GM19397 (cell line): ENCODE results near the gene DTNB.

Experiments
- ATAC-seq: cut with Tn5 transposase; IDR thresholded peaks from one replicate; pipeline ENCODE4 v1.9.1; 2021; ENCODE audit warnings: mild to moderate bottlenecking, moderate library complexity; ENCODE audit not compliant: unreplicated experiment

Gene DTNB

GRCh38 chr2:25473758-25474340 is 199.5 kb downstream of the DTNB start:
- no peak for ATAC-seq

DNA sequence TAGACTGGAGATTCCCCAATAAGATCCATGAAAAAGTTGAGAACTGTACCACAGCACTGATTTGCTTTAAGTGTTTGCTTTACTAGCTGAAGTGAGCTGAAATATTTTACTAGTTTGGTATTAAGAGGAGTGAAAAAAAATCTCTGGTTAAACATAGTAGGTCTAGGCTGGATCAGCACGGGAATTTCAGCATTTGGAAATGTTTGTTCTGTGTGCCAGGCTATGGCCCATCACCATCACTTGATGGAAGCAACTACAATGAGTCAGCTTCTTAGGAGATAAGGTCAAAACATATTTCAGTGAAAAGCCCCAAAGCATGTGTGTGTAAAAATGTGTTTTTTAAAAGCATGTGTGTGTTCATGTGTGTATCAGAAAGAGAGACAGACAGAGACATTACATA is 200.2 kb downstream of the DTNB start:
- no peak for ATAC-seq

DNA sequence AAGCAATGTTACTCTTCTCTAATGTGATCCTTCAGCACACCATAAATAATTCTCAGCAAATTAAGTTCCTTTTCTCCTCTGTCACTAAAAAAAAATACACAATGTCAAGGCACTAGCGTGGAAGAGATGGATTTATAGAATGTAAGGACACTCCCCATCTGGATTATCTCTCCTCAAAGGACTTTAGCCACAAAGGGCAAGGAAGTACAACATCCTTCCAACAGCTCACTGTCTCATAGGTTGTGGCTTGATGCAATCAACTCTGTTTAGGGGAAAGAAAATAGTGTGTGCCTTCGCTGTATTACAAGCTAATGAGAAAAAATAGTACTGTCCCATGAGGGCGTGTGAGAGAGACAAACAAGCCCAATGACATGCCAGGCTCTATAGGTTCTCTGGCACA is 202.6 kb downstream of the DTNB start:
- ATAC-seq = no peak

DNA sequence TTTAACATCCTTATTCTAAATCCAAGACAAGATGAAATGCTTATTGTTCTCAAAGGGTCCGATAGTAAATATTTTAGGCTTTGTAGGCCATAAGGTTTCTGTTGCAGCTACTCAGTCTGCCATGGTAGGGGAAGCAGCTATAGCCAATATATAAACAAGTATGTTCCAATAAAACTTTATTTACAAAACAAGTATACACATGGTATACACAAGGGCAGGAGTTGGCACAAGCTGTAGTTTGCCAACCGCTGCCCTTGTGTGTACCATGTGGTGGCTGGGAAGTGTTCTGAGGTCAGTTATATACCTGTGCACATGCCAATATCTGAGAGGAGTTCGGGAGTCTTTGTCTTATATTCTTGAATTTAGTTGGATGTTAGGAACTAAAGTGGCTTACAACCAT is 205.6 kb downstream of the DTNB start:
- ATAC-seq = no peak

DNA sequence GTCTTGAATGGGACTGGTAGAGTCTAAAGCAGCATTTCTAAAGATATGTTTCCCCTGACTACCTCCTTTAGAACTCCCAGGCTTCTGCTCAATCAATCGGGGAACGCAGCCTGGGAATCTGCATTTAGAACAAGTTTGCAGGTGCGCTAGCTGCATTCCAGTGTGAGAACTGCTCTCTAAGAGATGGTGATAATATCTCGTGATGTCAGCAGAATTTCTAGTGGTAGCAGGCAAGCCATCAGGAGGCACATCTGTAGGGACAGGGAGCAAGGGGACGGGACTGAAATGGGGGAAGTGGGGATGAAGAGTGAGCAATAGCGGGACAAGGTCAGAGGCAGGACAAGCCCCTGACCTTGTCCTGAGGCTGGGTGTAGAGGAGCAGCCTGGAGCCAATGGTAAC is 211.4 kb downstream of the DTNB start:
- no peak for ATAC-seq

DNA sequence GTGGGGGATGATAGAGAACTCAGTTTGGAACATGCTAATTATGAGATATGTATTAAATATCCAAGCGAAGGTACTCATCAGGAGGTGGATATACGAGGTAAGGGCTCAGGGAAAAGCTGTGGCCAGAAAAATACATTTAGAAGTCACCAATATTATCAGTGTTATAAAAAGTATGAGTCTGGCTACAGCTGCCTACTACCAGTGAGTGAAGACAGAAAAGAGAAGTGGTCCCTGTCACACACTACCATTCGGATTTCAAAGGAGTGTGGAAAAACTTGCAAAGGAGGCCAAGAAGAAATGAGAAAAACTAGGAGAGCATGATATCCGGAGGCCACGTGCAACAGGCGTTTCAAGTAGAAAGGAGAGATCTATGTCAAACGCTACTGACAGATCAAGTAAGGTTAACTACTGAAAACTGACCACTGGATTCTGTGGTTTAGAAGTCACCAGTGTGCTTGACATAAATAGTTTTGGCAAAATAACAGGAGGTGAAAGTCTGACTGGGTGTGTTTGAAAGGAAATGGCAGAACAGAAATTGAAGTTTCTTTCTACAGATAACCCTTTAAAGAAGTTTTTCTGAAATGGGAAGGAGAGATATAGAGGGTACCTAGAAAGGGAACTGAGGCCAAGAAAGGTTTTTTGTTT is 213.0 kb downstream of the DTNB start:
- ATAC-seq = no peak

DNA sequence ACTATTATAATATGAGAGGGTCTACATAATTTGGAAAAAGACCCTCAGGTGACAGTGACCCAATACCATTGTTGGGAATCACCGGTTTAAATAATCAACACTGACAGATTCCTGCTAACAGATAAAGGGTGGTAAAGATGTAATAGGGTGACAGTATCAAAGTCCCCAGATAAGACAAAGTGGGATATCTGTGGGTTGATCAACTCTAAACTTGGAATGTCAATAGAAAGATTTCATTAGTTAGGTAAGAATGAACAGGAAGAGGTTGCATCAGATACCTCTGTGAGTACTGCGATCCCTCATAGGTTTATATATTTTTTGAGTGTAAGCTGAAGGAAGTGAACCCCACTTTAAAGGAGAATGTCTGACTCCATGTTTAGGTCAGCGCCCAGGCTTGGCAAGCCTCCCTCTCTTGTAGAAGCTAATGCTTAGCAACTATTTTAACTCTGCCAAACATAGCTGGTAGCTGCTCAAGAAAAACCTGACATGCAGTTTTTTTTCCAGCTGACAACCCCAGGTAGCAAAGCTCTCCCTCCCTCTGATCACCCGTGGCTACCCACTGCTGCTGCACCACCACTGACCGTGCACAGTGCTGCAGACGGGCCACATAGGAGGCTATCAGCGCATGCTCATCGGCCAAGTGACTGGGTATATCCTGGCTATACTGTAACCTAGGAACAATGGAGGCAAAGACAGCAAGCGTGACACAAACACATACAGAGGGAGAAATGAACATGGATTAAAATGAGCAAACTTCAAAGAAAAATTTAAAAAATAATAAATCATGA is 218.4 kb downstream of the DTNB start:
- ATAC-seq = no peak

DNA sequence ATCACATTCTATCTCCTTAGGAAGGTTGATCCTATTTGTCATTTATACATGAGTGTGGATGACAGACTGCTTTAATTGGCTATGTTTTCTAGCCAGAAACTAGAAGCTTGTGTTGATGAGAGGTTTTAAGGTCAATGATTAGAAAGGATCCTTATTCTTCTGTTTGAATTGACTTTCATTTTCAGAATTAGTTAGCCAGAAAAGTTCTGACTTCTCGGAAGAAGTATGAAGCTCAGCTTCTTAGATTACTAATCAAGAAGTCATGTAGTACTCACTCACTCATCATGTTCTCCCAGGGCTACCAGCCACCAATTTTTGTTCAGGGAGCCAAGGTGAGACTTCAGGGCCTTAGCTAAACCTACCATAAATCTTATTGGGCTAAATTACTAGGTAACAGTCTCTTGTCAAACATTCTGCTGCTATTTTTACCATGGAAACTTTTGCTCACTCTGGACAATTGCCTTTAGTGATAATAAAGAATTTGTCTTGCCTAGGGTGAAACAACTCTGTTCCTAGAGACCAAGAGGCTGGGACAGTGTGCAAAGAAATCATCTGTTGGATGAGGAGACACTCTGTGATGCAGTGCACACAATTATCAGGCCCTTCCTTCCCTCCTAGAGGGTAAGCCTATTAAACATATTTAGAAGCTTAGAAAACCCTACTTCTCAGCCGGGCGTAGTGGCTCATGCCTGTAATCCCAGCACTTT is 220.0 kb downstream of the DTNB start:
- ATAC-seq = no peak

GRCh38 chr2:25448808-25449207 is 224.6 kb downstream of the DTNB start:
- ATAC-seq = no peak

GRCh38 chr2:25447018-25447417 is 226.4 kb downstream of the DTNB start:
- ATAC-seq = no peak

DNA sequence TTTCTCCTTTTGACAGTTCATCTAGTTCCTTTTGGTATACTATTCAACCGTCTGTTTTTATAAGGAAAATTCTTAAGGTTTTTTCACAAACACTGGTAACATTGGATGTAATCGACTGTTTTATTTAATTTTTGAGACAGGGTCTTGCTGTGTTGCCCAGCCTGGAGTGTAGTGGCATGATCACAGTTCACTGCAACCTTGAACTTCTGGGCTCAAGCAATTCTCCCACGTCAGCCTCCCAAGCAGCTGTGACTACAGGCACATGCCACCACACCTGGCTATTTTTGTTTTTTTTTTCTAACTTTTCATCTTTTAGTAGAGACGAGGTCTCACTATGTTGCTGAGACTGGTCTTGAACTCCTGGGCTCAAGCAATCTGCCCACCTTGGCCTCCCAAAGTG is 227.3 kb downstream of the DTNB start:
- no peak for ATAC-seq

- ATAC-seq = no peak
Observed at GRCh38 chr2:25445464-25445863, 227.9 kb downstream of the DTNB start.

DNA sequence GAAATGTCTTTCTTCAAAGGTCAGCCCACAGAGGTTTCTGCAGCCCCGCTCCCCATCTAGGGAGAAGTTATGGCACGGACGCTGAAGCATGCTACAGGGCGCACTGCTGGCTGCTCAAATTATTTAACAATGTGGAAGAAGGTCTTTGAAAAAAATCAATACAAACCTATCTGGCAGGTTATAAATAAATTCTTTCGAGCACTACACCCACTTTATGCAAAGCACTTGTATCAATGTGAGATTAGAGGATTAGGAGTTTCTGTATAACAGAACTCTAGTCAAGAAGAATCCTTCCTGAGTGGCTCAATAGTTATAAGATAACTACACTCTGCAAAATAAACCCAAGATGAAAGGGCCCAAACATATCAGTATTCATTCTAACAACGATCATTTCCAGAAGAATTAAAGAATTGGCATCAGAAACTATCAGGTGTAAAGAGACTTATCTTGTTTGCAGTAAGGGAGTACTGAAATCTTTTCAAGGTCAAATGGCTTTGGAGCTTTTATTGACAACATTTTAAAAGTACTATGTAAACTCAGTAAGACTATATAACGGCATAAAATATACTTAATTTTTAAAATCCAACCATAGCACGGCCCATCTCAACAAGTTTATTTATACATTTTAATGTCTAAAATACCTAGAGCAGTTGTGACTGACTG is 228.6 kb downstream of the DTNB start:
- no peak for ATAC-seq

DNA sequence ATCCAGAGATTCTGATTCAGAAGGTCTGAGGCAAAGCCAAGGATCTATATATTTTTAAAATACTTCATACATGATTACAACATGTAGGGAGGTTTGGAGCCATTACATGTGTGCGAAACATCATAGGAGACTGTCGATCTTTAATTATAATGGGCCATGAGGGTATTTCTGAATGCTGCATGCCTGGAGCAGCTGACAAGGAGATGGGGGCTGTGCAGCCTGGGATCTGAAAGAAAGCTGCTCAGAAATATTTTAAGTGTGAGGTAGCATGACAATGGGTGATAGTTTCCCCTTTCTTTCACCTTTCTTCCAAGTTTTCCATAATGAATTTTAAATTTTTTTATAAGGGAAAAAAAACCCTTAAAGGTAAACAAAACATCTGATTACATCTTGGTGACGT is 229.6 kb downstream of the DTNB start:
- no peak for ATAC-seq

- no peak for ATAC-seq
Observed at GRCh38 chr2:25441353-25441752, 232.0 kb downstream of the DTNB start.

DNA sequence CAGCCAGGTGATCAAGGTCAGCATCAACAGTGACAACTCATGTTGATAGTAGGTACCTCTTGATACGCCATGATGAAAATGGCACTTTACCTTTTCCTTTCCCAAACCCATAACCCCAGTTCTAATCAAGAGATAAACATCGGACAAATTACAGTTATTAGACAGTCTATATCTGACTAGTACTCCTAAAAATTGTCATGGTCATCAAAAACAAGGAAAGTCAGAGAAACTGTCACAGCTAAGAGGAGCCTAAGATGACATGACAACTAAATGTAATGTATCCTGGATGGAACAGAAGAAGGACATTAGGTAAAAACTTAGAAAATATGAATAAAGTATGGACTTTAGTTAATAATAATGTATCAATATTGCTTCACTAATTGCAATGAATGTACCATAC is 234.6 kb downstream of the DTNB start:
- ATAC-seq = no peak

GRCh38 chr2:25437881-25438662 is 235.3 kb downstream of the DTNB start:
- no peak for ATAC-seq

- no peak for ATAC-seq
Observed at GRCh38 chr2:25435421-25435820, 238.0 kb downstream of the DTNB start.

GRCh38 chr2:25431604-25432003 is 241.8 kb downstream of the DTNB start:
- no peak for ATAC-seq

DNA sequence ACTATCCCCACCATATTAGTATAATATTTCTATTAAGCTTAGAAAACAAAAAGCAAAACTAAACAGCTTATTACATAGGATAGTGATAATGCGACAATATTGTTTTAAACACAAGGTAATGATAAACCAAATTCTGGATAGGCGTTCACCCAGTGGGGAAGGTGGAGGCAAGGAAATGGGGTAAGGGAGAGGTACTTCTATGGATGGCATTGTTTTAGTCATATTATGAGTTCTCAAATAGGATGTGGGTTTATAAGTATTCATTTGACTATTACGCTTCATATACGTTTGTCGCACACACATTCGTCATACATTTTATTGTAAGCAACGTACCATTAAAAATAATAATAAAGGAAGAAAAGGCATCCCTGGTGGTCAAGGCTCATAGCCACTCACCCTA is 242.8 kb downstream of the DTNB start:
- no peak for ATAC-seq
